PC-3 (cell line): Measurements from ENCODE around the gene MRM3.

Experiments used
- CTCF ChIP-seq: fragments of 300-600 bp; sonication (generic); conservative IDR thresholded peaks from 2 replicates; pipeline ENCODE4 v1.5.1; 2017; ENCODE audit warnings: antibody characterized with exemption, low read depth, mild to moderate bottlenecking, low read length
- EZH2 ChIP-seq: fragments of 300-600 bp; sonication (generic); IDR thresholded peaks from one replicate; pipeline ENCODE4 v1.6.1; 2017; ENCODE audit warnings: antibody characterized with exemption, mild to moderate bottlenecking, low read length; ENCODE audit not compliant: unreplicated experiment

GRCh38 chr17:797236-797840 is 15.2 kb downstream of the MRM3 start:
- TF ChIP-seq CTCF: no peak
- no peak for TF ChIP-seq EZH2
